OCI-LY7 (cell line): ENCODE data around the gene FCER1G. TPM values are rescaled to one million over a fixed set of nuclear protein-coding genes. Genes with fewer than 3 reads are reported as not detected.

Experiments used
- BruUV-seq: library from RNA; stranded (reverse); fragments of 400-500 nt; replicated peaks from 2 replicates; lab custom pipeline; 2021; lab: Mats Ljungman, UMichigan
- CTCF ChIA-PET: fragments of 300-600 bp; sonication (Branson Sonifier 250); formaldehyde crosslinking; loops from one replicate; lab custom pipeline; 2022; ENCODE audit warnings: antibody characterized with exemption; ENCODE audit not compliant: unreplicated experiment; lab: Charles Lee
- POLR2A ChIA-PET: fragments of 300-600 bp; sonication (Branson Sonifier 250); formaldehyde crosslinking; loops from one replicate; lab custom pipeline; 2022; ENCODE audit warnings: antibody characterized with exemption; lab: Charles Lee
- DNase-seq: peaks from one replicate; pipeline ENCODE4 v3.0.0-alpha.2; 2015; ENCODE audit warnings: low spot score
- H2AFZ ChIP-seq: fragments of 200-600 bp; sonication (generic), shearing (Covaris generic); 2 replicates; pipeline ENCODE4 v1.6.1; 2014; ENCODE audit warnings: mild to moderate bottlenecking, antibody characterized with exemption, low read length, moderate library complexity
- H3K27ac ChIP-seq: fragments of 200-600 bp; sonication (generic); 2 replicates; pipeline ENCODE4 v1.5.1; 2014; ENCODE audit warnings: mixed run types, low read depth, mild to moderate bottlenecking, moderate library complexity, low read length, inconsistent platforms; ENCODE audit not compliant: poor library complexity, severe bottlenecking
- H3K36me3 ChIP-seq: fragments of 200-600 bp; sonication (generic); 2 replicates; pipeline ENCODE4 v1.6.1; 2014; ENCODE audit warnings: mild to moderate bottlenecking, antibody characterized with exemption, low read length, moderate library complexity, mixed read lengths; ENCODE audit not compliant: insufficient read depth
- H3K4me1 ChIP-seq: fragments of 200-600 bp; sonication (generic); 2 replicates; pipeline ENCODE4 v1.5.1; 2014; ENCODE audit warnings: mild to moderate bottlenecking, low read length; ENCODE audit not compliant: insufficient read depth, poor library complexity, severe bottlenecking
- H3K4me2 ChIP-seq: fragments of 200-600 bp; sonication (generic); 2 replicates; pipeline ENCODE4 v1.6.1; 2014; ENCODE audit warnings: mild to moderate bottlenecking, low read length
- H3K4me3 ChIP-seq: fragments of 200-600 bp; sonication (generic); 2 replicates; pipeline ENCODE4 v1.5.1; 2014; ENCODE audit warnings: mild to moderate bottlenecking, low read depth, low read length; ENCODE audit not compliant: poor library complexity, severe bottlenecking
- H3K79me2 ChIP-seq: fragments of 200-600 bp; sonication (generic); 2 replicates; pipeline ENCODE4 v1.6.1; 2016; ENCODE audit warnings: low read depth, mild to moderate bottlenecking, low read length, moderate library complexity, mixed read lengths; ENCODE audit not compliant: insufficient read depth
- H3K9me2 ChIP-seq: fragments of 200-600 bp; sonication (generic); 2 replicates; pipeline ENCODE4 v1.6.1; 2016; ENCODE audit warnings: mild to moderate bottlenecking, low read length, mixed read lengths; ENCODE audit not compliant: insufficient read depth
- H3K9me3 ChIP-seq: fragments of 200-600 bp; sonication (generic); 2 replicates; pipeline ENCODE4 v1.6.1; 2014; ENCODE audit warnings: mild to moderate bottlenecking, mixed run types, low read length, mixed read lengths
- H4K20me1 ChIP-seq: fragments of 200-600 bp; sonication (generic); 2 replicates; pipeline ENCODE4 v1.6.1; 2014; ENCODE audit warnings: mild to moderate bottlenecking, antibody characterized with exemption, low read length, moderate library complexity, mixed read lengths; ENCODE audit not compliant: insufficient read depth
- EZH2phosphoT487 ChIP-seq: fragments of 200-600 bp; sonication (generic); IDR thresholded peaks from 2 replicates; pipeline ENCODE4 v1.6.1; 2018; ENCODE audit warnings: low read depth, borderline replicate concordance, mild to moderate bottlenecking, mixed run types, antibody characterized with exemption, low read length, moderate library complexity, mixed read lengths
- intact Hi-C: fragments of 100-400 bp; cut with micrococcal nuclease; formaldehyde crosslinking; loops from one replicate; pipeline ENCODE4 v1.10.0; 2022; ENCODE audit not compliant: unreplicated experiment
- total RNA-seq, 2 experiments: library from RNA; depleted of rRNA in 1 of 2; stranded (reverse); fragments of >200 nt in 1 of 2; shearing (Covaris generic) in 1 of 2; gene quantifications; 2 replicates each; pipeline ENCODE4 v1.2.3, GENCODE V29; 2014 to 2022
- TF ChIP-seq, protein P1 (sequence below): fragments of 200-600 bp; sonication (generic); conservative IDR thresholded peaks from 2 replicates; pipeline ENCODE4 v1.5.1; 2014; ENCODE audit warnings: mild to moderate bottlenecking, antibody characterized with exemption, low read length, moderate library complexity, mixed read lengths

The FCER1G gene
- total RNA-seq, 2 experiments from 2014 or later, result 0.88 to 3.2 TPM

DNA sequence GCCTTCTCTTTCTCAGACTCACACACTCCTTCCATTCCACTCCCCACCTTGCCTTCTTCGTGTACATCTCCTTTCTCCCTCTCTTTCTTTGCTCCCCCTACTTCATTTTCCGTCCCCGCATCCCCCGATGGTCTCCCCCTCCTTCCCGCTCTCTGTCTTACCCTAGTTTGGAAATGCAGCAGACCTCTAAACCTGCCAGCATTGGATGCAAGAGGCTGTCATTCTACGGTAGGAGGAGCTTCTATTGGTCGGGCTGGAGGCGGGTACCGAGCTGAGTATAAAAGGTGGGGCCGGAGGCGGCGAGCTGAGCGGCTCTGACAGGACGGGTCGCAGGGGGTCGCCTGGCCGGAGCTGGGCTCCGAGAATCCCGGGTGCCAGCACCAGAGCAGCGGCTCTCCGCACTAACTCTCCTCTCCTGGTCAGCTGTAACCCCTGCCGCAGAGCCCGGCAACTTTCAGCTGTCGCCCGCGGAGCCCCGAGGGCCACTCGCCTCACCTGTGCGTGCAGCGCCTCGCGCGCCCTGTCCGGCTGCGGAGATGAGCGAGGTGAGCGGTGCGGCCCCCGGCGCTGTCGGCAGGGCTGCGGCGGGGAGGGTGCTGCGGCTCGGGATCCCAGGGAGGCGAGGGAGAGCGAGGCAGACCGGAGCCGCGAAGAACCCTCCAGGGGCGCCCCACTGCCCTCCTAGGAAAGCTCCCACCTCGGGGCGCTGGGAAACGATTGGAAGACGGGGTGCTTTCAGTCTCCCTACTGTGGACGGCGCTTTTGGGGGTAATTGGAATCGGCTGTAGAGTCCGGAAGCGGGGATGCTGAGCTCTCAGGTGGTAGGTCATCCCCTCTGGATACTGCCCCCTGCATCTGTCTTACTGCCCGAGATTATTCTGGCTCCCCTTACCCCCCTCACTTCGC is 43.6 kb downstream of the FCER1G start, which contains the start of gene PCP4L1:
Gene PCP4L1, plus strand, starts transcription at position 307 of the 906 bp plus-strand sequence. Its CDS starts 230 bp downstream, at position 537.
- intact Hi-C loops, result no loop called here
- CTCF ChIA-PET, result no interaction called here
- no TSS peak for BruUV-seq

DNA sequence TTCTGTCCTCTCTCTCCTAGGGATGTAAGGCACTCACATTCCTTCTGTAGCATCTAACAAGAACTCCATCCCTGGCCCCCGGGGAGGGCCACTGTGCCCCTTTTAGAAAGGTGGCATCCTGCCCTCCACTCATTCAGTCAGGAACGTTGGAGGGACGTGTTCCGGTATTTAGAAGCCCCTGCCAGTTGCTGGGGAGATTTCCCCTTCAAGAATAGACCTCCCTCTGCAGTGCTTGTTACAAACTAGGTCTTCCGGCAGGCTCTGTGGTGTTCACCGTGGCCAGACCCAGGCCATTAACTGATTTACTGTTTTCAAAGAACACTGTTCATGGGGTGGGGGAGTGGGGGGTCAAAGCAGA is 44.2 kb downstream of the FCER1G start:
- no TSS peak for BruUV-seq

More for the DNA sequence above, 43.6 kb downstream of the FCER1G start, which contains the start of gene PCP4L1:
- peak within 1 kb of the TSS; percentile 36; the same call in 1 of the 2 replicates for H3K4me2 ChIP-seq
- H3K4me1 ChIP-seq, result peaks cover 18% of the 10 kb centered on the region
- H3K36me3 ChIP-seq, result no peaks in the 10 kb centered on the region
- TF ChIP-seq, protein P1, sequence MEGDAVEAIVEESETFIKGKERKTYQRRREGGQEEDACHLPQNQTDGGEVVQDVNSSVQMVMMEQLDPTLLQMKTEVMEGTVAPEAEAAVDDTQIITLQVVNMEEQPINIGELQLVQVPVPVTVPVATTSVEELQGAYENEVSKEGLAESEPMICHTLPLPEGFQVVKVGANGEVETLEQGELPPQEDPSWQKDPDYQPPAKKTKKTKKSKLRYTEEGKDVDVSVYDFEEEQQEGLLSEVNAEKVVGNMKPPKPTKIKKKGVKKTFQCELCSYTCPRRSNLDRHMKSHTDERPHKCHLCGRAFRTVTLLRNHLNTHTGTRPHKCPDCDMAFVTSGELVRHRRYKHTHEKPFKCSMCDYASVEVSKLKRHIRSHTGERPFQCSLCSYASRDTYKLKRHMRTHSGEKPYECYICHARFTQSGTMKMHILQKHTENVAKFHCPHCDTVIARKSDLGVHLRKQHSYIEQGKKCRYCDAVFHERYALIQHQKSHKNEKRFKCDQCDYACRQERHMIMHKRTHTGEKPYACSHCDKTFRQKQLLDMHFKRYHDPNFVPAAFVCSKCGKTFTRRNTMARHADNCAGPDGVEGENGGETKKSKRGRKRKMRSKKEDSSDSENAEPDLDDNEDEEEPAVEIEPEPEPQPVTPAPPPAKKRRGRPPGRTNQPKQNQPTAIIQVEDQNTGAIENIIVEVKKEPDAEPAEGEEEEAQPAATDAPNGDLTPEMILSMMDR, result no peak
- TF ChIP-seq EZH2phosphoT487, result no peak
- no peak within 1 kb of the TSS for H3K4me3 ChIP-seq
- H3K9me3 ChIP-seq, result no peaks in the 10 kb centered on the region
- no peak for DNase-seq
- POLR2A ChIA-PET, result no interaction called here
- H3K27ac ChIP-seq, result no peak within 1 kb of the TSS
- H3K9me2 ChIP-seq, result no peaks in the 10 kb centered on the region
- no peaks in the 10 kb centered on the region for H3K79me2 ChIP-seq
- no peak within 1 kb of the TSS for H2AFZ ChIP-seq
- no peaks in the 10 kb centered on the region for H4K20me1 ChIP-seq

More for the DNA sequence above, 44.2 kb downstream of the FCER1G start:
- H3K79me2 ChIP-seq, result no peaks in the 10 kb centered on the region
- no peak overlapping the region for H2AFZ ChIP-seq
- peaks cover 18% of the 10 kb centered on the region for H3K4me1 ChIP-seq
- H3K36me3 ChIP-seq, result no peaks in the 10 kb centered on the region
- H3K9me3 ChIP-seq, result no peaks in the 10 kb centered on the region
- TF ChIP-seq, protein P1, result no peak
- TF ChIP-seq EZH2phosphoT487, result no peak
- no peaks in the 10 kb centered on the region for H4K20me1 ChIP-seq
- intact Hi-C loops, result no loop called here
- H3K27ac ChIP-seq, result no peak overlapping the region
- H3K4me3 ChIP-seq, result no peak overlapping the region
- POLR2A ChIA-PET, result interaction anchor here (0.6 kb wide), 1 partner anchor 38 kb away, joined by 3 read pairs; no protein-coding TSS in a partner anchor
- no peak overlapping the region; the same call in 1 of the 2 replicates for H3K4me2 ChIP-seq
- no peak for DNase-seq
- no peaks in the 10 kb centered on the region for H3K9me2 ChIP-seq
- CTCF ChIA-PET, result no interaction called here
